Measurements from ENCODE around the gene CDC7.

Gene CDC7

GRCh38 chr1:91500756-91501522, at the start of gene CDC7:
Gene CDC7 (plus strand): TSS chr1:91500851. CDS start chr1:91501717, 866 bp downstream.
- Histone ChIP-seq H3K4me1 (ENCODE audit: control insufficient read depth, low read length) (peaks cover 42% of the 10 kb centered on the region), H4K20me1 (ENCODE audit: control insufficient read depth, insufficient read depth, low read depth, low read length) (peaks cover 10% of the 10 kb centered on the region; the same call in 1 of the 2 replicates), H3K9me3 (ENCODE audit: control insufficient read depth, insufficient read depth, low read length) (no peaks in the 10 kb centered on the region)

DNA sequence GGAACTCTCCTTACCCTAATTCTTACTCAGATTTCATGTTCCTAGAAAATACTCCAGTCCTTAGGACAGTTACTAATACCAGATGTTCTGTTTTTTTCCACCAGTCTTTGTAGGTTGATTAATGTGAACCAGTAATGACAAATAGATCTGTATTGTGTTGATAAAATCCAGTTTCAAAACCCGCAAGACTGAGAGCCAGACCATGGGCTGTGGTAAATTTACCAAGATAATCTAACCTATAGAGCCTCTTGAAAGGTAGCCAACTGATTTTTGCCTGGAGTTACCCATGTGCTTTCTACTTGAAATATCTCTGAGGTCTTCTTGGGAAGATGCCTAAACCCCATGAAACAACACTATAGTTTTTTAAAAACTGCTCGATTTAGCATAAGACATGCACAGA, 46.5 kb upstream of the CDC7 start:
- Histone ChIP-seq H3K4me1 (ENCODE audit: control insufficient read depth, low read length) (no peaks in the 10 kb centered on the region), H3K36me3 (ENCODE audit: control insufficient read depth, low read length) (no peaks in the 10 kb centered on the region), H3K27ac (ENCODE audit: low read depth, low read length) (no peak overlapping the region), H4K20me1 (ENCODE audit: control insufficient read depth, insufficient read depth, low read depth, low read length) (no peaks in the 10 kb centered on the region), H3K9me3 (ENCODE audit: control insufficient read depth, insufficient read depth, low read length) (no peaks in the 10 kb centered on the region), H3K9me2 (replicated peaks; ENCODE audit: control insufficient read depth, low read length) (no peaks in the 10 kb centered on the region), H3K79me2 (ENCODE audit: control insufficient read depth, low read length) (no peaks in the 10 kb centered on the region), H3F3A (ENCODE audit: control insufficient read depth, insufficient read depth) (no peaks in the 10 kb centered on the region), H3K4me3 (ENCODE audit: low read length) (no peak overlapping the region), H3K27me3 (ENCODE audit: control insufficient read depth, low read length) (peaks cover 3% of the 10 kb centered on the region; the same call in 1 of the 2 replicates), H3K4me2 (ENCODE audit: low read length) (no peak overlapping the region)
- TF ChIP-seq, protein P1, sequence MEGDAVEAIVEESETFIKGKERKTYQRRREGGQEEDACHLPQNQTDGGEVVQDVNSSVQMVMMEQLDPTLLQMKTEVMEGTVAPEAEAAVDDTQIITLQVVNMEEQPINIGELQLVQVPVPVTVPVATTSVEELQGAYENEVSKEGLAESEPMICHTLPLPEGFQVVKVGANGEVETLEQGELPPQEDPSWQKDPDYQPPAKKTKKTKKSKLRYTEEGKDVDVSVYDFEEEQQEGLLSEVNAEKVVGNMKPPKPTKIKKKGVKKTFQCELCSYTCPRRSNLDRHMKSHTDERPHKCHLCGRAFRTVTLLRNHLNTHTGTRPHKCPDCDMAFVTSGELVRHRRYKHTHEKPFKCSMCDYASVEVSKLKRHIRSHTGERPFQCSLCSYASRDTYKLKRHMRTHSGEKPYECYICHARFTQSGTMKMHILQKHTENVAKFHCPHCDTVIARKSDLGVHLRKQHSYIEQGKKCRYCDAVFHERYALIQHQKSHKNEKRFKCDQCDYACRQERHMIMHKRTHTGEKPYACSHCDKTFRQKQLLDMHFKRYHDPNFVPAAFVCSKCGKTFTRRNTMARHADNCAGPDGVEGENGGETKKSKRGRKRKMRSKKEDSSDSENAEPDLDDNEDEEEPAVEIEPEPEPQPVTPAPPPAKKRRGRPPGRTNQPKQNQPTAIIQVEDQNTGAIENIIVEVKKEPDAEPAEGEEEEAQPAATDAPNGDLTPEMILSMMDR (IDR thresholded peaks at IDR 0.05; ENCODE audit: low read depth, low read length, poor library complexity, severe bottlenecking), result no peak
- TF ChIP-seq EZH2phosphoT487 (IDR thresholded peaks at IDR 0.05; ENCODE audit: borderline replicate concordance, low read length), result no peak

More at GRCh38 chr1:91500756-91501522, at the start of gene CDC7:
- H3K4me3 ChIP-seq (ENCODE audit: low read length), result peak within 1 kb of the TSS; percentile 89
- TF ChIP-seq EZH2phosphoT487 (IDR thresholded peaks at IDR 0.05; ENCODE audit: borderline replicate concordance, low read length), result no peak
- TF ChIP-seq, protein P1 (IDR thresholded peaks at IDR 0.05; ENCODE audit: low read depth, low read length, poor library complexity, severe bottlenecking), result no peak
- peaks cover 50% of the 10 kb centered on the region for H3K79me2 ChIP-seq (ENCODE audit: control insufficient read depth, low read length)
- no peaks in the 10 kb centered on the region for H3F3A ChIP-seq (ENCODE audit: control insufficient read depth, insufficient read depth)
- H3K9me2 ChIP-seq (replicated peaks; ENCODE audit: control insufficient read depth, low read length), result no peaks in the 10 kb centered on the region; the same call in 1 of the 2 replicates
- peak within 1 kb of the TSS; percentile 99 for H3K4me2 ChIP-seq (ENCODE audit: low read length)
- H3K36me3 ChIP-seq (ENCODE audit: control insufficient read depth, low read length), result peaks cover 42% of the 10 kb centered on the region
- no peaks in the 10 kb centered on the region for H3K27me3 ChIP-seq (ENCODE audit: control insufficient read depth, low read length)
- H3K27ac ChIP-seq (ENCODE audit: low read depth, low read length), result peak within 1 kb of the TSS; percentile 70

- TF ChIP-seq, protein P1 (IDR thresholded peaks at IDR 0.05; ENCODE audit: low read depth, low read length, poor library complexity, severe bottlenecking), result no peak
- TF ChIP-seq EZH2phosphoT487 (IDR thresholded peaks at IDR 0.05; ENCODE audit: borderline replicate concordance, low read length), result no peak
- H3F3A ChIP-seq (ENCODE audit: control insufficient read depth, insufficient read depth), result no peaks in the 10 kb centered on the region
- no peak overlapping the region for H3K4me3 ChIP-seq (ENCODE audit: low read length)
- H3K9me3 ChIP-seq (ENCODE audit: control insufficient read depth, insufficient read depth, low read length), result no peaks in the 10 kb centered on the region
- H3K9me2 ChIP-seq (replicated peaks; ENCODE audit: control insufficient read depth, low read length), result no peaks in the 10 kb centered on the region
- no peaks in the 10 kb centered on the region for H3K36me3 ChIP-seq (ENCODE audit: control insufficient read depth, low read length)
- H3K79me2 ChIP-seq (ENCODE audit: control insufficient read depth, low read length), result no peaks in the 10 kb centered on the region
- H3K4me2 ChIP-seq (ENCODE audit: low read length), result no peak overlapping the region
- no peak overlapping the region for H3K27ac ChIP-seq (ENCODE audit: low read depth, low read length)
- peaks cover 3% of the 10 kb centered on the region; the same call in 1 of the 2 replicates for H3K27me3 ChIP-seq (ENCODE audit: control insufficient read depth, low read length)
- no peaks in the 10 kb centered on the region for H3K4me1 ChIP-seq (ENCODE audit: control insufficient read depth, low read length)
- no peaks in the 10 kb centered on the region for H4K20me1 ChIP-seq (ENCODE audit: control insufficient read depth, insufficient read depth, low read depth, low read length)
Observed at GRCh38 chr1:91455334-91455733, 45.3 kb upstream of the CDC7 start.
